ENCODE data around the gene RPS6KB2.

Gene RPS6KB2

GRCh38 chr11:67452141-67452952, 24.1 kb downstream of the RPS6KB2 start, which contains the start of gene GPR152:
GPR152 (minus strand) TSS chr11:67452729; CDS start chr11:67452724, 5 bp downstream.
- TF ChIP-seq EP300 (IDR thresholded peaks at IDR 0.05; ENCODE audit: borderline replicate concordance): peak; percentile 40; the same call in 1 of the 2 replicates
- no peak for TF ChIP-seq YY1 (IDR thresholded peaks at IDR 0.05; ENCODE audit: low read depth)
- TF ChIP-seq TCF12 (IDR thresholded peaks at IDR 0.05; ENCODE audit: low read depth): 0 out of 2 replicates have a peak, but pooled peaks have one; percentile 21
- no peak; the same call in 1 of the 2 replicates for TF ChIP-seq RAD21 (IDR thresholded peaks at IDR 0.05; ENCODE audit: low read depth)
- peak; percentile 94 for TF ChIP-seq NFIC (IDR thresholded peaks at IDR 0.05)

DNA sequence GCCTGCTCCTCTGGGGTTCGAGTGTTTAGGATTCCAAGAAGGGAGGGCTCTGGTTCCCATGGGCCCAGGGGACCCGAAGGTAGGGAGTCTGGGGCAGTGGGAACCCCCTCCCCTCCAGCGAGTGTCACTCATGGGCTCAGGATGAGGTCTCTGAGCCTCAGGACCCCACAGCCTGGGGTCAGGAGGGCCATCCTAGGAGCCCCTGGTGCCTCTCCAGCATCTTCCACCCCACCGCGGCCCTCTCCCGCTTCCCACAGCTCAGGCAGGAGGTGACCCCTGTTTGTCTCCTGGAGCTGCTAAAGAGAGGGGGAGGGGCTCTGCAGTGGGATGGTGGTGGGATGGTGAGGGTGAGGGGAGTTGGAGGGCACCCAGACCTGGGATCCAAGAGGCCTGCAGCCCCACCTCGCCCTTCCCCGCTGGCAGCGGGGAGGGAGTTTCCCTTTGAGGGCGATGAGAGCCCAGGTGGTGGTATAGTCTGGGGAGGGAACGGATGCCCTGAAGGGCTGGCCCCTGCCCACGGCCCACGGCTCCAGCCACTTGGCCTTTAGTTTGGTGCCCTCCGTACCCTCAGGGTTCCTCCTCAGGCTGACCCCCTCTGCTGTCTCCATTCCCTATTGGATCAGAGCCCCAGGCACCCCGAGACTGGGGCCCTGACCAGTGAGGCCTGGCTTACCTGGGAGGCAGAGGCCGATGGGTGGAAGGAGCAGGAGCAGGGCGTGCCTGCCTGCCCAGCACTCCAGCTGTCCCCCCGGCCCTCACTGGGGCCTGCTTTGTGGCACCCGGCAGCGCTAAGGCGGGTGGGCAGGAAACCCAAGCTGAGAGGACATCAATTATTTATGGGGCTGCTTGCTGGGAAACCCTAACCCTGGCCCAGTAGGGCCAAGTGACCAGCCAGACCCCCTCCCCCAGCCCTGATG, 25.8 kb downstream of the RPS6KB2 start:
- no peak for TF ChIP-seq REST (IDR thresholded peaks at IDR 0.05; ENCODE audit: low read depth)
- no peak for TF ChIP-seq ZBTB7A (IDR thresholded peaks at IDR 0.05; ENCODE audit: low read depth)
- no peak for TF ChIP-seq RAD21 (IDR thresholded peaks at IDR 0.05; ENCODE audit: low read depth)
- no peak for TF ChIP-seq CEBPB (IDR thresholded peaks at IDR 0.05)
- no peak for TF ChIP-seq EP300 (IDR thresholded peaks at IDR 0.05; ENCODE audit: borderline replicate concordance)
- TF ChIP-seq TEAD4 (IDR thresholded peaks at IDR 0.05): no peak
- no peak for TF ChIP-seq CREB1 (IDR thresholded peaks at IDR 0.05; ENCODE audit: low read depth)
- TF ChIP-seq EGR1 (IDR thresholded peaks at IDR 0.05): no peak
- TF ChIP-seq YY1 (IDR thresholded peaks at IDR 0.05; ENCODE audit: low read depth): no peak
- TF ChIP-seq USF1 (IDR thresholded peaks at IDR 0.05): no peak
- no peak for TF ChIP-seq TAF1 (IDR thresholded peaks at IDR 0.05; ENCODE audit: low read depth)
- no peak for TF ChIP-seq FOXM1 (IDR thresholded peaks at IDR 0.05; ENCODE audit: borderline replicate concordance, low read depth)
- no peak for TF ChIP-seq NFIC (IDR thresholded peaks at IDR 0.05)
- TF ChIP-seq, protein P1, sequence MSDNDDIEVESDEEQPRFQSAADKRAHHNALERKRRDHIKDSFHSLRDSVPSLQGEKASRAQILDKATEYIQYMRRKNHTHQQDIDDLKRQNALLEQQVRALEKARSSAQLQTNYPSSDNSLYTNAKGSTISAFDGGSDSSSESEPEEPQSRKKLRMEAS (IDR thresholded peaks at IDR 0.05): no peak
- TF ChIP-seq TCF12 (IDR thresholded peaks at IDR 0.05; ENCODE audit: low read depth): no peak

- no peak for TF ChIP-seq TAF1 (IDR thresholded peaks at IDR 0.05; ENCODE audit: low read depth)
- no peak for TF ChIP-seq CEBPB (IDR thresholded peaks at IDR 0.05)
- no peak for TF ChIP-seq REST (IDR thresholded peaks at IDR 0.05; ENCODE audit: low read depth)
- TF ChIP-seq ZBTB7A (IDR thresholded peaks at IDR 0.05; ENCODE audit: low read depth): no peak
- TF ChIP-seq EGR1 (IDR thresholded peaks at IDR 0.05): no peak
- TF ChIP-seq TCF12 (IDR thresholded peaks at IDR 0.05; ENCODE audit: low read depth): no peak
- no peak for TF ChIP-seq RAD21 (IDR thresholded peaks at IDR 0.05; ENCODE audit: low read depth)
- no peak for TF ChIP-seq FOXM1 (IDR thresholded peaks at IDR 0.05; ENCODE audit: borderline replicate concordance, low read depth)
- no peak for TF ChIP-seq YY1 (IDR thresholded peaks at IDR 0.05; ENCODE audit: low read depth)
- TF ChIP-seq CREB1 (IDR thresholded peaks at IDR 0.05; ENCODE audit: low read depth): no peak
- TF ChIP-seq, protein P1 (IDR thresholded peaks at IDR 0.05): no peak
- TF ChIP-seq USF1 (IDR thresholded peaks at IDR 0.05): no peak
- no peak for TF ChIP-seq TEAD4 (IDR thresholded peaks at IDR 0.05)
- no peak for TF ChIP-seq NFIC (IDR thresholded peaks at IDR 0.05)
- no peak for TF ChIP-seq EP300 (IDR thresholded peaks at IDR 0.05; ENCODE audit: borderline replicate concordance)
Observed at GRCh38 chr11:67455054-67455453, 26.8 kb downstream of the RPS6KB2 start, which contains the start of gene CABP4. CABP4 (plus strand) TSS chr11:67455354; CDS start chr11:67455424, 70 bp downstream.

DNA sequence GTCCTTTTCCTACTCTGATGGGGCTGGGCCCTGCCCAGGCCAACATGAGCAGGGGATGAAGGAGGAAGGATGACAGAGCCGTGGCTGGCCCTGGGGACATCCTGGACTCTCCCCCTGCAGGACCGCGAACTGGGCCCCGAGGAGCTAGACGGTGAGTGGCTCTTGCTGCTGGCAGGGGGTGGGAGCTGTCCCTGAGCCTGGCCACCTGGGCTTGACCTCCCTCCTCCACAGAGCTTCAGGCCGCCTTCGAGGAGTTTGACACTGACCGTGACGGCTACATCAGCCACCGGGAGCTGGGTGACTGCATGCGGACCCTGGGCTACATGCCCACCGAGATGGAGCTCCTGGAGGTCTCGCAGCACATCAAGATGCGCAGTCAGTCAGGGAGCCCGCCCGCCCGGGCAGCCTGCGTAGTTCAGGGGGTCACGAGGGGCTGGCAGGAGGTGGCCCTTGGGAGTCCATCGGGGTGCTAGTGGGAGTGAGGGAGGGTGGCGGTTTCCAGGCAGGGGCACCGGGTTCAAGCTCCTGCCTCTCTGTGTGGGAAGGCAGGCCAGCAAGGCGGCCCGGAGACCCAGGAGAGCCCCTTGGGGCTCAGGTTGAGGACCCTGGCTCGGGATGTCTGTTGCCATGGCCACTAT, 27.9 kb downstream of the RPS6KB2 start:
- TF ChIP-seq TAF1 (IDR thresholded peaks at IDR 0.05; ENCODE audit: low read depth) (no peak), YY1 (IDR thresholded peaks at IDR 0.05; ENCODE audit: low read depth) (no peak), USF1 (IDR thresholded peaks at IDR 0.05) (no peak), NFIC (IDR thresholded peaks at IDR 0.05) (no peak), RAD21 (IDR thresholded peaks at IDR 0.05; ENCODE audit: low read depth) (no peak), EGR1 (IDR thresholded peaks at IDR 0.05) (no peak), REST (IDR thresholded peaks at IDR 0.05; ENCODE audit: low read depth) (no peak), CREB1 (IDR thresholded peaks at IDR 0.05; ENCODE audit: low read depth) (no peak)
- TF ChIP-seq, protein P1 (IDR thresholded peaks at IDR 0.05): no peak

Data from Ishikawa (cell line).